IMR-90 (cell line): ENCODE results near the gene B4GALT7. TPM values are rescaled to one million over a fixed set of nuclear protein-coding genes. Genes with fewer than 3 reads are reported as not detected.

Experiments
- ATAC-seq: fragments of 200-7000 bp; cut with Tn5 transposase; 2 replicates; pipeline ENCODE4 v1.9.1; 2020; ENCODE audit warnings: low read depth, mild to moderate bottlenecking, moderate library complexity
- BruUV-seq: library from RNA; stranded (reverse); fragments of 400-500 nt; replicated peaks from 2 replicates; lab custom pipeline; 2021; lab: Mats Ljungman, UMichigan
- CTCF ChIA-PET: fragments of 300-600 bp; formaldehyde crosslinking; extraction: SDS; loops from one replicate; lab custom pipeline; 2021; ENCODE audit warnings: antibody characterized with exemption; lab: Yijun Ruan, JAX
- POLR2A ChIA-PET: fragments of 300-600 bp; sonication (Branson Sonifier 250); formaldehyde crosslinking; loops from one replicate; lab custom pipeline; 2022; ENCODE audit warnings: antibody characterized with exemption; ENCODE audit not compliant: unreplicated experiment; lab: Charles Lee
- DNase-seq: peaks from one replicate; pipeline ENCODE4 v3.0.0; 2013
- H2AFZ ChIP-seq: replicated peaks from 2 replicates; pipeline ENCODE3; 2013; ENCODE audit warnings: low read length, mild to moderate bottlenecking; ENCODE audit not compliant: poor library complexity
- H2AK5ac ChIP-seq: 2 replicates; pipeline ENCODE4 v1.6.1; 2013; ENCODE audit warnings: low read depth, low read length, inconsistent platforms
- H2AK9ac ChIP-seq: replicated peaks from 2 replicates; pipeline ENCODE3; 2013; ENCODE audit warnings: mild to moderate bottlenecking, low read depth, low read length, moderate library complexity; ENCODE audit not compliant: poor library complexity
- H2BK120ac ChIP-seq: 2 replicates; pipeline ENCODE4 v1.6.1; 2013; ENCODE audit warnings: low read depth, low read length, inconsistent platforms
- H2BK15ac ChIP-seq: 3 replicates; pipeline ENCODE4 v1.6.1; 2013; ENCODE audit warnings: low read depth, low read length, inconsistent platforms
- H2BK20ac ChIP-seq: 2 replicates; pipeline ENCODE4 v1.6.1; 2013; ENCODE audit warnings: low read depth, mild to moderate bottlenecking, inconsistent platforms, low read length, moderate library complexity
- H2BK5ac ChIP-seq: 2 replicates; pipeline ENCODE4 v1.6.1; 2013; ENCODE audit warnings: mild to moderate bottlenecking, low read depth, low read length, inconsistent platforms; ENCODE audit not compliant: poor library complexity, severe bottlenecking
- H3K14ac ChIP-seq: replicated peaks from 2 replicates; pipeline ENCODE4 v1.6.1; 2013; ENCODE audit warnings: low read depth, low read length, inconsistent platforms
- H3K18ac ChIP-seq: 2 replicates; pipeline ENCODE4 v1.6.1; 2013; ENCODE audit warnings: low read depth, low read length, control low read depth
- H3K23ac ChIP-seq: 2 replicates; pipeline ENCODE4 v1.6.1; 2013; ENCODE audit warnings: low read depth, low read length, inconsistent platforms
- H3K27ac ChIP-seq: 2 replicates; pipeline ENCODE4 v1.5.1; 2013; ENCODE audit warnings: mild to moderate bottlenecking, control low read depth, low read length; ENCODE audit not compliant: insufficient read depth
- H3K27me3 ChIP-seq: 2 replicates; pipeline ENCODE4 v1.6.1; 2013; ENCODE audit warnings: low read length; ENCODE audit not compliant: control insufficient read depth, insufficient read depth
- H3K36me3 ChIP-seq: 2 replicates; pipeline ENCODE4 v1.6.1; 2013; ENCODE audit warnings: low read length, mixed read lengths; ENCODE audit not compliant: control insufficient read depth, insufficient read depth
- H3K4ac ChIP-seq: 2 replicates; pipeline ENCODE4 v1.6.1; 2013; ENCODE audit warnings: low read depth, low read length, inconsistent platforms
- H3K4me1 ChIP-seq: 2 replicates; pipeline ENCODE4 v1.6.1; 2013; ENCODE audit warnings: low read length, mixed read lengths; ENCODE audit not compliant: control insufficient read depth, insufficient read depth
- H3K4me2 ChIP-seq: 2 replicates; pipeline ENCODE4 v1.6.1; 2013; ENCODE audit warnings: low read depth, mild to moderate bottlenecking, control low read depth, low read length, moderate library complexity
- H3K4me3 ChIP-seq: 2 replicates; pipeline ENCODE4 v1.5.1; 2013; ENCODE audit warnings: low read depth, mild to moderate bottlenecking, control low read depth, low read length, moderate library complexity; ENCODE audit not compliant: insufficient read depth
- H3K56ac ChIP-seq: 2 replicates; pipeline ENCODE4 v1.6.1; 2013; ENCODE audit warnings: low read length, inconsistent platforms; ENCODE audit not compliant: insufficient read depth; ENCODE audit errors: extremely low read depth
- H3K79me1 ChIP-seq, 2 experiments: 2 replicates each; pipeline ENCODE4 v1.6.1; 2013; ENCODE audit warnings: low read length in 2 of 2, inconsistent platforms in 1 of 2, low read depth in 1 of 2
- H3K9ac ChIP-seq: 2 replicates; pipeline ENCODE4 v1.6.1; 2013; ENCODE audit warnings: low read depth, low read length, control low read depth
- H3K9me1 ChIP-seq: 2 replicates; pipeline ENCODE4 v1.6.1; 2013; ENCODE audit warnings: low read length, inconsistent platforms; ENCODE audit not compliant: insufficient read depth
- H3K9me3 ChIP-seq: 2 replicates; pipeline ENCODE4 v1.6.1; 2013; ENCODE audit warnings: low read length; ENCODE audit not compliant: control insufficient read depth, insufficient read depth
- H4K20me1 ChIP-seq: 2 replicates; pipeline ENCODE4 v1.6.1; 2013; ENCODE audit warnings: low read length, inconsistent platforms; ENCODE audit not compliant: insufficient read depth
- H4K5ac ChIP-seq: 2 replicates; pipeline ENCODE4 v1.6.1; 2013; ENCODE audit warnings: mild to moderate bottlenecking, low read depth, low read length, control low read depth
- H4K8ac ChIP-seq, 2 experiments: 2 replicates each; pipeline ENCODE4 v1.6.1; 2013; ENCODE audit warnings: low read depth in 2 of 2, low read length in 2 of 2, control low read depth in 1 of 2, inconsistent platforms in 1 of 2
- H4K91ac ChIP-seq: 2 replicates; pipeline ENCODE4 v1.6.1; 2013; ENCODE audit warnings: low read depth, low read length, inconsistent platforms; ENCODE audit not compliant: insufficient read depth
- BHLHE40 ChIP-seq: fragments of 150-350 bp; IDR thresholded peaks from 2 replicates; pipeline ENCODE4 v1.6.1; 2016; ENCODE audit warnings: mild to moderate bottlenecking, low read depth, low read length
- CEBPB ChIP-seq: IDR thresholded peaks from 2 replicates; pipeline ENCODE4 v1.6.1; 2012; ENCODE audit warnings: low read depth, low read length, improper control_type of control experiment
- CHD1 ChIP-seq: IDR thresholded peaks from 2 replicates; pipeline ENCODE4 v1.6.1; 2012; ENCODE audit warnings: low read depth, low read length, improper control_type of control experiment
- ELK1 ChIP-seq: fragments of 150-350 bp; IDR thresholded peaks from 2 replicates; pipeline ENCODE4 v1.6.1; 2016; ENCODE audit warnings: low read depth, mild to moderate bottlenecking, low read length, moderate library complexity, borderline replicate concordance
- FOS ChIP-seq: fragments of 150-350 bp; IDR thresholded peaks from 2 replicates; pipeline ENCODE4 v1.6.1; 2016; ENCODE audit warnings: low read depth, low read length
- MAFK ChIP-seq: IDR thresholded peaks from 2 replicates; pipeline ENCODE4 v1.6.1; 2012; ENCODE audit warnings: low read depth, low read length, improper control_type of control experiment
- MAZ ChIP-seq: IDR thresholded peaks from 2 replicates; pipeline ENCODE4 v1.6.1; 2012; ENCODE audit warnings: low read depth, mild to moderate bottlenecking, low read length, improper control_type of control experiment, moderate library complexity, borderline replicate concordance
- MXI1 ChIP-seq: IDR thresholded peaks from 2 replicates; pipeline ENCODE4 v1.6.1; 2012; ENCODE audit warnings: low read depth, mild to moderate bottlenecking, low read length, moderate library complexity, borderline replicate concordance
- NFE2L2 ChIP-seq: fragments of 150-350 bp; IDR thresholded peaks from 2 replicates; pipeline ENCODE4 v1.6.1; 2016; ENCODE audit warnings: low read depth, mild to moderate bottlenecking, low read length
- RFX5 ChIP-seq: IDR thresholded peaks from 2 replicates; pipeline ENCODE4 v1.8.0; 2012; ENCODE audit warnings: low read depth, mild to moderate bottlenecking, low read length, moderate library complexity
- SMC3 ChIP-seq: fragments of 150-350 bp; IDR thresholded peaks from 2 replicates; pipeline ENCODE4 v1.6.1; 2016; ENCODE audit warnings: low read depth, mild to moderate bottlenecking, antibody characterized with exemption, low read length, moderate library complexity
- USF2 ChIP-seq: fragments of 150-350 bp; IDR thresholded peaks from 2 replicates; pipeline ENCODE4 v1.6.1; 2017; ENCODE audit warnings: mild to moderate bottlenecking, antibody characterized with exemption, low read length, low read depth
- WGBS, 2 experiments: methylation state at CpG; one replicate each; pipeline versions ENCODE4 v1.1.5 to v1.1.7; 2013; ENCODE audit warnings: missing lambda C conversion rate in 2 of 2; ENCODE audit not compliant: insufficient read length in 1 of 2; ENCODE audit errors: extremely low coverage in 2 of 2; 5-methylcytosine and 5-hydroxymethylcytosine counted together
- dilution Hi-C: fragments of 300-500 bp; cut with HindIII; formaldehyde crosslinking; loops from one replicate; pipeline ENCODE4 v1.14.3; 2018; ENCODE audit warnings: low sequenced_read_pairs; ENCODE audit not compliant: unreplicated experiment
- in situ Hi-C: fragments of 300-500 bp; cut with MboI; formaldehyde crosslinking; loops from 3 replicates; pipeline ENCODE4 v1.14.3; 2019; ENCODE audit warnings: low sequenced_read_pairs, inconsistent platforms, mixed read lengths
- intact Hi-C: fragments of 100-400 bp; cut with micrococcal nuclease; formaldehyde crosslinking; loops from 2 replicates; pipeline ENCODE4 v1.10.0; 2022
- polyA plus RNA-seq, 3 experiments: library from polyadenylated mRNA; depleted of rRNA; stranded (reverse); fragments of >200 nt; gene quantifications; 2 replicates each; pipeline ENCODE4 v1.2.3, GENCODE V29; 2012; ENCODE audit warnings: low replicate concordance in 1 of 3
- total RNA-seq: library from RNA; depleted of rRNA; stranded (reverse); fragments of >200 nt; gene quantifications from 2 replicates; pipeline ENCODE4 v1.2.3, GENCODE V29; 2012
- TF ChIP-seq, protein P1 (sequence below): conservative IDR thresholded peaks from 2 replicates; pipeline ENCODE4 v1.5.1; 2012; ENCODE audit warnings: mild to moderate bottlenecking, low read depth, low read length, improper control_type of control experiment

B4GALT7 gene
- total and polyA plus RNA-seq, 2 of the 4 experiments (the other 2 are of a cell fraction), result 29.2 to 79.6 TPM

GRCh38 chr5:177610770-177611445 lies 11.0 kb downstream of the B4GALT7 start:
- Histone ChIP-seq H3K4me3 (no peak overlapping the region), H2BK15ac (no peak overlapping the region), H4K91ac (no peak overlapping the region), H3K9ac (no peak overlapping the region), H2AFZ (no peak overlapping the region), H3K27ac (no peak overlapping the region), H2BK120ac (no peak overlapping the region), H3K79me1 (peaks cover 0 to 6% of the 10 kb centered on the region in 2 experiments; a peak in 1 of 4 replicates), H3K14ac (no peak overlapping the region), H4K5ac (no peak overlapping the region), H4K20me1 (peaks cover 5% of the 10 kb centered on the region; the same call in 1 of the 2 replicates), H2AK5ac (no peak overlapping the region), H3K9me3 (no peaks in the 10 kb centered on the region), H3K56ac (no peak overlapping the region), H2BK20ac (no peak overlapping the region), H3K9me1 (peaks cover 3% of the 10 kb centered on the region; the same call in 1 of the 2 replicates), H3K4me1 (no peaks in the 10 kb centered on the region), H3K4me2 (no peak overlapping the region), H4K8ac (no peak overlapping the region), H2AK9ac (peak overlapping the region; percentile 28), H3K27me3 (no peaks in the 10 kb centered on the region), H3K4ac (no peak overlapping the region), H3K36me3 (peaks cover 19% of the 10 kb centered on the region; the same call in 1 of the 2 replicates), H3K23ac (no peak overlapping the region), H2BK5ac (no peak overlapping the region), H3K18ac (no peak overlapping the region)
- in situ Hi-C loops (loop anchor here (25.0 kb wide), 1 partner anchor 451 kb away; no protein-coding TSS in a partner anchor), dilution Hi-C loops (no loop called here), intact Hi-C loops (no loop called here)
- ChIA-PET POLR2A (no interaction called here), CTCF (no interaction called here)
- DNase-seq, result no peak
- no CpG with 5 or more reads among the region's 4 CpGs for WGBS, 2 experiments
- no peak for ATAC-seq
- BruUV-seq, result no TSS peak
- no peak for TF ChIP-seq ELK1
- TF ChIP-seq, protein P1, sequence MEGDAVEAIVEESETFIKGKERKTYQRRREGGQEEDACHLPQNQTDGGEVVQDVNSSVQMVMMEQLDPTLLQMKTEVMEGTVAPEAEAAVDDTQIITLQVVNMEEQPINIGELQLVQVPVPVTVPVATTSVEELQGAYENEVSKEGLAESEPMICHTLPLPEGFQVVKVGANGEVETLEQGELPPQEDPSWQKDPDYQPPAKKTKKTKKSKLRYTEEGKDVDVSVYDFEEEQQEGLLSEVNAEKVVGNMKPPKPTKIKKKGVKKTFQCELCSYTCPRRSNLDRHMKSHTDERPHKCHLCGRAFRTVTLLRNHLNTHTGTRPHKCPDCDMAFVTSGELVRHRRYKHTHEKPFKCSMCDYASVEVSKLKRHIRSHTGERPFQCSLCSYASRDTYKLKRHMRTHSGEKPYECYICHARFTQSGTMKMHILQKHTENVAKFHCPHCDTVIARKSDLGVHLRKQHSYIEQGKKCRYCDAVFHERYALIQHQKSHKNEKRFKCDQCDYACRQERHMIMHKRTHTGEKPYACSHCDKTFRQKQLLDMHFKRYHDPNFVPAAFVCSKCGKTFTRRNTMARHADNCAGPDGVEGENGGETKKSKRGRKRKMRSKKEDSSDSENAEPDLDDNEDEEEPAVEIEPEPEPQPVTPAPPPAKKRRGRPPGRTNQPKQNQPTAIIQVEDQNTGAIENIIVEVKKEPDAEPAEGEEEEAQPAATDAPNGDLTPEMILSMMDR, result no peak
- TF ChIP-seq MAFK, result no peak
- TF ChIP-seq SMC3, result no peak
- no peak for TF ChIP-seq CEBPB
- no peak for TF ChIP-seq FOS
- no peak for TF ChIP-seq USF2
- no peak for TF ChIP-seq RFX5
- TF ChIP-seq BHLHE40, result no peak
- no peak for TF ChIP-seq NFE2L2
- TF ChIP-seq MXI1, result no peak
- no peak for TF ChIP-seq CHD1
- no peak for TF ChIP-seq MAZ
